ENCODE measurements around the gene EFCAB12.

EFCAB12 gene

GRCh38 chr3:129428376-129429079 is at the start of gene EFCAB12:
TSS of gene EFCAB12 (minus strand) at chr3:129428636. CDS start at chr3:129428488, 148 bp downstream.
- DNase-seq (ENCODE audit: low read depth): peak; percentile 84

- DNase-seq (ENCODE audit: low read depth): no peak
Observed at GRCh38 chr3:129476586-129476985, 48.1 kb upstream of the EFCAB12 start.

- DNase-seq (ENCODE audit: low read depth): no peak
Observed at GRCh38 chr3:129475863-129476262, 47.4 kb upstream of the EFCAB12 start.

GRCh38 chr3:129474984-129475804 is 46.8 kb upstream of the EFCAB12 start:
- no peak for DNase-seq (ENCODE audit: low read depth)

- DNase-seq (ENCODE audit: low read depth): no peak
Observed at GRCh38 chr3:129473769-129474152, 45.3 kb upstream of the EFCAB12 start.

GRCh38 chr3:129473067-129473768 is 44.8 kb upstream of the EFCAB12 start:
- DNase-seq (ENCODE audit: low read depth): no peak

- no peak for DNase-seq (ENCODE audit: low read depth)
Observed at GRCh38 chr3:129470861-129471260, 42.4 kb upstream of the EFCAB12 start.

GRCh38 chr3:129469026-129469425 is 40.6 kb upstream of the EFCAB12 start:
- no peak for DNase-seq (ENCODE audit: low read depth)

- DNase-seq (ENCODE audit: low read depth): no peak
Observed at GRCh38 chr3:129467932-129468331, 39.5 kb upstream of the EFCAB12 start.

- DNase-seq (ENCODE audit: low read depth): no peak
Observed at GRCh38 chr3:129463716-129464115, 35.3 kb upstream of the EFCAB12 start.

- no peak for DNase-seq (ENCODE audit: low read depth)
Observed at GRCh38 chr3:129463094-129463493, 34.7 kb upstream of the EFCAB12 start.

- DNase-seq (ENCODE audit: low read depth): no peak
Observed at GRCh38 chr3:129462361-129462968, 34.0 kb upstream of the EFCAB12 start.

GRCh38 chr3:129461461-129462146 is 33.2 kb upstream of the EFCAB12 start:
- DNase-seq (ENCODE audit: low read depth): no peak

GRCh38 chr3:129461022-129461421 is 32.6 kb upstream of the EFCAB12 start:
- no peak for DNase-seq (ENCODE audit: low read depth)

GRCh38 chr3:129460572-129460971 is 32.1 kb upstream of the EFCAB12 start:
- DNase-seq (ENCODE audit: low read depth): no peak

- DNase-seq (ENCODE audit: low read depth): no peak
Observed at GRCh38 chr3:129460155-129460554, 31.7 kb upstream of the EFCAB12 start.

GRCh38 chr3:129453732-129454131 is 25.3 kb upstream of the EFCAB12 start:
- DNase-seq (ENCODE audit: low read depth): no peak

GRCh38 chr3:129449279-129450115 is 21.1 kb upstream of the EFCAB12 start:
- DNase-seq (ENCODE audit: low read depth): no peak

- DNase-seq (ENCODE audit: low read depth): no peak
Observed at GRCh38 chr3:129448186-129448895, 19.9 kb upstream of the EFCAB12 start.

- DNase-seq (ENCODE audit: low read depth): no peak
Observed at GRCh38 chr3:129446926-129447325, 18.5 kb upstream of the EFCAB12 start.

All from T-helper 22 cell (primary cell).